ENCODE results near the gene NELFCD.

DNA sequence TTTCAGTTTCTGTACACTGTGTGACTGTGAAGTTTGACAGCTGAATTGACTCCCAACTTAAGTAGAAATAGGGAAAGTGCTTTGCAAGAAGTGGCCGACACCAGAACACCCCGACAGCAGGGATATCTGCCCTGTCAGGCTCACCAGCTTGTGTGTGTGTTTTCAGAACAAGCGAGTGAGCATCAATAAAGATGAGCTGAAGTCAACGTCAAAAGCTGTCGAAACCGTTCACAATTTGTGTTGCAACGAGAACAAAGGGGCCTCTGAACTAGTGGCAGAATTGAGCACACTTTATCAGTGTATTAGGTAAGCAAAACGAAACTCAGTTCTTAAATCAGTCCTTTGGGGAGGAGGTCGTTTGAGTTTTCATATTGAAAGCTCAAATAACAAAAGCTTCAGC is 10.7 kb downstream of the NELFCD start:
- TF ChIP-seq RAD21 (IDR thresholded peaks at IDR 0.05; ENCODE audit: low read depth) (no peak), CEBPB (IDR thresholded peaks at IDR 0.05) (no peak), EP300 (IDR thresholded peaks at IDR 0.05; ENCODE audit: borderline replicate concordance) (no peak)
